HEK293T (cell line): Measurements from ENCODE around the gene TRPM8.
"Not testable (repeated sequence)": the region's sequence is repeated elsewhere in the genome, so short reads cannot be mapped to it uniquely, and the experiment has no call there.

Experiments used
- CTCF ChIA-PET: fragments of 350-600 bp; formaldehyde crosslinking; extraction: SDS; loops from one replicate; lab custom pipeline; 2021; ENCODE audit warnings: antibody characterized with exemption, inconsistent platforms; lab: Yijun Ruan, JAX
- POLR2A ChIA-PET: fragments of 350-600 bp; formaldehyde crosslinking; extraction: SDS; loops from one replicate; lab custom pipeline; 2020; ENCODE audit warnings: antibody characterized with exemption, inconsistent platforms; lab: Yijun Ruan, JAX
- DNase-seq: peaks from one replicate; pipeline ENCODE4 v3.0.0; 2012; ENCODE audit warnings: mixed read lengths; ENCODE audit errors: extremely low spot score
- ARNT ChIP-seq: fragments of 450-650 bp; IDR thresholded peaks from 2 replicates; pipeline ENCODE4 v1.6.1; 2017; ENCODE audit warnings: mild to moderate bottlenecking
- BHLHE40 ChIP-seq: fragments of 450-650 bp; IDR thresholded peaks from 2 replicates; pipeline ENCODE4 v1.6.1; 2016; ENCODE audit warnings: mild to moderate bottlenecking, moderate library complexity, borderline replicate concordance
- CTBP1 ChIP-seq: fragments of 450-650 bp; IDR thresholded peaks from 2 replicates; pipeline ENCODE4 v1.6.1; 2016; ENCODE audit warnings: borderline replicate concordance
- ELF4 ChIP-seq: fragments of 450-650 bp; IDR thresholded peaks from 2 replicates; pipeline ENCODE4 v1.6.1; 2017; ENCODE audit warnings: antibody characterized with exemption
- FOXA1 ChIP-seq: fragments of 450-650 bp; IDR thresholded peaks from 2 replicates; pipeline ENCODE4 v1.6.1; 2016; ENCODE audit warnings: mild to moderate bottlenecking
- FOXK2 ChIP-seq: fragments of 450-650 bp; IDR thresholded peaks from 2 replicates; pipeline ENCODE4 v1.6.1; 2016; ENCODE audit warnings: mild to moderate bottlenecking
- FOXM1 ChIP-seq: fragments of 450-650 bp; IDR thresholded peaks from 2 replicates; pipeline ENCODE4 v1.6.1; 2017; ENCODE audit warnings: mild to moderate bottlenecking, borderline replicate concordance
- HDGF ChIP-seq: fragments of 450-650 bp; IDR thresholded peaks from 2 replicates; pipeline ENCODE4 v1.6.1; 2017; ENCODE audit warnings: antibody characterized with exemption, borderline replicate concordance
- L3MBTL2 ChIP-seq: fragments of 450-650 bp; conservative IDR thresholded peaks from 2 replicates; pipeline ENCODE4 v1.6.1; 2016; ENCODE audit warnings: mild to moderate bottlenecking
- LEF1 ChIP-seq: fragments of 450-650 bp; IDR thresholded peaks from 2 replicates; pipeline ENCODE4 v1.6.1; 2017; ENCODE audit warnings: mild to moderate bottlenecking, borderline replicate concordance
- NFRKB ChIP-seq: fragments of 450-650 bp; IDR thresholded peaks from 2 replicates; pipeline ENCODE4 v1.6.1; 2016; ENCODE audit warnings: mild to moderate bottlenecking, moderate library complexity
- SP1 ChIP-seq: fragments of 450-650 bp; IDR thresholded peaks from 2 replicates; pipeline ENCODE4 v1.6.1; 2017
- SUZ12 ChIP-seq: fragments of 450-650 bp; IDR thresholded peaks from 2 replicates; pipeline ENCODE4 v1.6.1; 2016; ENCODE audit warnings: mild to moderate bottlenecking
- TARDBP ChIP-seq: fragments of 450-650 bp; IDR thresholded peaks from 2 replicates; pipeline ENCODE4 v1.6.1; 2016
- ZNF384 ChIP-seq: fragments of 450-650 bp; IDR thresholded peaks from 2 replicates; pipeline ENCODE4 v1.6.1; 2016
- TF ChIP-seq, protein P1 (sequence below): fragments of 450-650 bp; IDR thresholded peaks from 2 replicates; pipeline ENCODE4 v1.6.1; 2016

TRPM8 gene

GRCh38 chr2:233967164-233967563, 50.0 kb downstream of the TRPM8 start:
- CTCF ChIA-PET = no interaction called here
- TF ChIP-seq ARNT = no peak
- no peak for TF ChIP-seq TARDBP
- TF ChIP-seq SUZ12 = no peak
- TF ChIP-seq SP1 = no peak
- no peak for TF ChIP-seq ZNF384
- no peak for TF ChIP-seq FOXA1
- TF ChIP-seq HDGF = no peak
- no peak for TF ChIP-seq ELF4
- TF ChIP-seq CTBP1 = no peak
- no peak for TF ChIP-seq LEF1
- TF ChIP-seq NFRKB = no peak
- TF ChIP-seq, protein P1, sequence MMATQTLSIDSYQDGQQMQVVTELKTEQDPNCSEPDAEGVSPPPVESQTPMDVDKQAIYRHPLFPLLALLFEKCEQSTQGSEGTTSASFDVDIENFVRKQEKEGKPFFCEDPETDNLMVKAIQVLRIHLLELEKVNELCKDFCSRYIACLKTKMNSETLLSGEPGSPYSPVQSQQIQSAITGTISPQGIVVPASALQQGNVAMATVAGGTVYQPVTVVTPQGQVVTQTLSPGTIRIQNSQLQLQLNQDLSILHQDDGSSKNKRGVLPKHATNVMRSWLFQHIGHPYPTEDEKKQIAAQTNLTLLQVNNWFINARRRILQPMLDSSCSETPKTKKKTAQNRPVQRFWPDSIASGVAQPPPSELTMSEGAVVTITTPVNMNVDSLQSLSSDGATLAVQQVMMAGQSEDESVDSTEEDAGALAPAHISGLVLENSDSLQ = no peak
- no peak for TF ChIP-seq L3MBTL2
- no peak for DNase-seq
- POLR2A ChIA-PET = no interaction called here

- ChIA-PET CTCF (no interaction called here), POLR2A (no interaction called here)
- DNase-seq = no peak
- TF ChIP-seq SP1 (no peak), L3MBTL2 (no peak), HDGF (no peak), FOXK2 (no peak), FOXM1 (no peak), FOXA1 (no peak), ZNF384 (no peak), ARNT (no peak), TARDBP (no peak), NFRKB (no peak), LEF1 (no peak), SUZ12 (no peak), BHLHE40 (no peak), ELF4 (no peak), CTBP1 (no peak)
- TF ChIP-seq, protein P1 = no peak
These were observed 51.4 kb downstream of the TRPM8 start for GRCh38 chr2:233968556-233968955.

GRCh38 chr2:233972460-233972859, 55.3 kb downstream of the TRPM8 start:
- DNase-seq, CTCF ChIA-PET, POLR2A ChIA-PET: not testable (repeated sequence)

GRCh38 chr2:233972941-233973575, 55.9 kb downstream of the TRPM8 start:
- DNase-seq = no peak
- CTCF ChIA-PET = interaction anchor here (1.7 kb wide), 1 partner anchor 572 kb away, joined by 6 read pairs; no protein-coding TSS in a partner anchor
- POLR2A ChIA-PET = no interaction called here
- TF ChIP-seq, protein P1 = no peak
- TF ChIP-seq ARNT (no peak), L3MBTL2 (no peak), ZNF384 (no peak)

GRCh38 chr2:233973786-233974185, 56.6 kb downstream of the TRPM8 start:
- POLR2A ChIA-PET = no interaction called here
- CTCF ChIA-PET = interaction anchor here (1.7 kb wide), 1 partner anchor 571 kb away, joined by 6 read pairs; no protein-coding TSS in a partner anchor
- TF ChIP-seq L3MBTL2 (no peak), SP1 (no peak)
- no peak for DNase-seq

- no peak for TF ChIP-seq SP1
- no peak for TF ChIP-seq ELF4
- no peak for TF ChIP-seq LEF1
- TF ChIP-seq, protein P1 = no peak
- TF ChIP-seq TARDBP = no peak
- TF ChIP-seq L3MBTL2 = no peak
- TF ChIP-seq ARNT = no peak
- TF ChIP-seq FOXM1 = no peak
- TF ChIP-seq FOXA1 = no peak
- TF ChIP-seq NFRKB = no peak
- no peak for TF ChIP-seq FOXK2
- peak; percentile 9 for DNase-seq
- ChIA-PET POLR2A (no interaction called here), CTCF (interaction anchor here (1.7 kb wide), 1 partner anchor 571 kb away, joined by 6 read pairs; no protein-coding TSS in a partner anchor)
These were observed 57.4 kb downstream of the TRPM8 start for GRCh38 chr2:233974530-233975071.
